ENCODE measurements around the gene ISG20L2. TPM values are rescaled to one million over a fixed set of nuclear protein-coding genes. Genes with fewer than 3 reads are reported as not detected.

ISG20L2 gene
- total RNA-seq, 4 donors from 2014 or later = 22.3 to 32.8 (median 28.4) TPM

- Histone ChIP-seq H3K4me1 (peaks cover 23 to 45% (median 24%) of the 10 kb centered on the region in 3 donors), H3K9me3 (no peaks in the 10 kb centered on the region), H3K27ac (peak overlapping the region; percentile 93 to 99 (median 98)), H3K36me3 (no peaks in the 10 kb centered on the region), H3K4me3 (peak overlapping the region; percentile 75 to 97 (median 96)), H3K27me3 (no peaks in the 10 kb centered on the region)
- intact Hi-C loops (cut with DNase I) = no loop called here
- no peak for DNase-seq
- 5 to 21% methylated on average over 1 of the region's 1 CpG for WGBS, 2 donors
- TF ChIP-seq POLR2A (IDR thresholded peaks at IDR 0.05) (no peak), CTCF (IDR thresholded peaks at IDR 0.05) (no peak)
These were observed 24.4 kb upstream of the ISG20L2 start for GRCh38 chr1:156752843-156753482.

- no peaks in the 10 kb centered on the region for H3K36me3 ChIP-seq
- TF ChIP-seq CTCF (IDR thresholded peaks at IDR 0.05) (peak in 4 of 6 experiments; percentile 4 to 12 (median 5)), POLR2A (IDR thresholded peaks at IDR 0.05) (peak in 1 of 4 donors; percentile 74)
- intact Hi-C loops (cut with DNase I) = no loop called here
- peak overlapping the region; percentile 93 to 99 (median 98) for H3K27ac ChIP-seq
- WGBS, 2 donors = 0% methylated on average over 4 of the region's 68 CpGs; no CpG with 5 or more reads in 1 of the 2 donors
- H3K27me3 ChIP-seq = no peaks in the 10 kb centered on the region
- peak; percentile 81 for DNase-seq
- H3K4me3 ChIP-seq = peak overlapping the region; percentile 75 to 97 (median 96)
- H3K9me3 ChIP-seq = no peaks in the 10 kb centered on the region
- H3K4me1 ChIP-seq = peaks cover 29 to 56% (median 32%) of the 10 kb centered on the region in 3 donors
These were observed 23.4 kb upstream of the ISG20L2 start for GRCh38 chr1:156751757-156752481.

GRCh38 chr1:156751451-156751756 lies 22.8 kb upstream of the ISG20L2 start, which contains the start of gene HDGF:
HDGF (minus strand) TSS chr1:156751675; CDS start chr1:156751429, 246 bp downstream.
- intact Hi-C loops (cut with DNase I) = no loop called here
- no peak for TF ChIP-seq POLR2A (IDR thresholded peaks at IDR 0.05)
- no peak for TF ChIP-seq CTCF (IDR thresholded peaks at IDR 0.05)
- peak within 1 kb of the TSS; percentile 75 to 97 (median 96) for H3K4me3 ChIP-seq
- peak within 1 kb of the TSS; percentile 93 to 99 (median 98) for H3K27ac ChIP-seq
- DNase-seq = no peak
- H3K9me3 ChIP-seq = no peaks in the 10 kb centered on the region
- no peaks in the 10 kb centered on the region for H3K27me3 ChIP-seq
- H3K36me3 ChIP-seq = no peaks in the 10 kb centered on the region
- peaks cover 33 to 61% (median 38%) of the 10 kb centered on the region in 3 donors for H3K4me1 ChIP-seq
- WGBS, 2 donors = 0 to 1% methylated on average over 15 to 30 of the region's 48 CpGs

- intact Hi-C loops (cut with DNase I) = no loop called here
- Histone ChIP-seq H3K4me3 (peak overlapping the region; percentile 75 to 97 (median 96)), H3K9me3 (no peaks in the 10 kb centered on the region), H3K4me1 (peaks cover 39 to 66% (median 43%) of the 10 kb centered on the region in 3 donors), H3K27me3 (no peaks in the 10 kb centered on the region), H3K27ac (peak overlapping the region; percentile 93 to 99 (median 98)), H3K36me3 (no peaks in the 10 kb centered on the region)
- no peak for DNase-seq
- TF ChIP-seq POLR2A (IDR thresholded peaks at IDR 0.05) (no peak), CTCF (IDR thresholded peaks at IDR 0.05) (peak in 3 of 6 experiments; percentile 14 to 29 (median 18))
- 0% methylated on average over 10 to 20 of the region's 64 CpGs for WGBS, 2 donors
These were observed 22.3 kb upstream of the ISG20L2 start for GRCh38 chr1:156750711-156751450.

All from esophagus squamous epithelium (tissue), 5 donors.